NB4 (cell line): ENCODE data around the gene ALKBH6.

Experiments used
- DNase-seq: peaks from one replicate; pipeline ENCODE4 v3.0.0; 2010; ENCODE audit warnings: low read depth
- H3K4me3 ChIP-seq: one replicate; pipeline ENCODE4 v1.5.1; 2011; ENCODE audit warnings: mild to moderate bottlenecking, low read depth, low read length, moderate library complexity
- CTCF ChIP-seq: IDR thresholded peaks from one replicate; pipeline ENCODE4 v1.5.1; 2012; ENCODE audit warnings: low read depth, low read length
- MAX ChIP-seq: IDR thresholded peaks from 2 replicates; pipeline ENCODE4 v1.6.1; 2011; ENCODE audit warnings: low read depth, low read length
- MYC ChIP-seq: IDR thresholded peaks from 2 replicates; pipeline ENCODE4 v1.6.1; 2011; ENCODE audit warnings: low read depth, low read length
- POLR2A ChIP-seq: IDR thresholded peaks from 2 replicates; pipeline ENCODE4 v1.6.1; 2011; ENCODE audit warnings: mild to moderate bottlenecking; ENCODE audit not compliant: insufficient read length; ENCODE audit errors: extremely low read depth

The ALKBH6 gene

GRCh38 chr19:35959968-35960320, 54.1 kb downstream of the ALKBH6 start:
- DNase-seq, result no peak
- no peak overlapping the region for H3K4me3 ChIP-seq
- TF ChIP-seq POLR2A (no peak), CTCF (no peak), MAX (no peak), MYC (no peak)
